Left lung (tissue), 10 donors: ENCODE results near the gene DLG2. TPM values are rescaled to one million over a fixed set of nuclear protein-coding genes. Genes with fewer than 3 reads are reported as not detected.

ENCODE experiments used
- ATAC-seq: fragments of 200-7000 bp; cut with Tn5 transposase; one replicate; pipeline ENCODE4 v1.9.1; 2020; ENCODE audit warnings: moderate library complexity
- DNase-seq, 4 donors: peaks; one replicate each; pipeline ENCODE4 v3.0.0-alpha.2; 2013 to 2020
- H3K27ac ChIP-seq, 2 donors: fragments of 200-600 bp; sonication (generic) in 1 of 2; one replicate each; pipeline versions ENCODE4 v1.5.0 to v1.8.0; 2020 to 2021
- H3K27me3 ChIP-seq, 2 donors: fragments of 200-600 bp; sonication (generic) in 1 of 2; one replicate each; pipeline versions ENCODE4 v1.5.0 to v1.8.0; 2020 to 2021
- H3K36me3 ChIP-seq, 2 donors: fragments of 200-600 bp; sonication (generic) in 1 of 2; one replicate each; pipeline versions ENCODE4 v1.5.0 to v1.8.0; 2020 to 2021
- H3K4me1 ChIP-seq, 2 donors: fragments of 200-600 bp; one replicate each; pipeline ENCODE4 v1.8.0; 2021
- H3K4me3 ChIP-seq, 2 donors: fragments of 200-600 bp; sonication (generic) in 1 of 2; one replicate each; pipeline versions ENCODE4 v1.5.0 to v1.8.0; 2020 to 2021; ENCODE audit warnings: mild to moderate bottlenecking in 1 of 2
- H3K9me3 ChIP-seq, 2 donors: fragments of 200-600 bp; sonication (generic) in 1 of 2; one replicate each; pipeline versions ENCODE4 v1.5.0 to v1.8.0; 2020 to 2021
- CTCF ChIP-seq, 2 donors: fragments of 200-600 bp; sonication (generic) in 1 of 2; IDR thresholded peaks; one replicate each; pipeline versions ENCODE4 v1.5.0 to v1.8.0; 2021; ENCODE audit warnings: antibody characterized with exemption in 2 of 2
- intact Hi-C, 2 donors: fragments of 100-400 bp; cut with DNase I; formaldehyde crosslinking; loops; one replicate each; pipeline versions ENCODE4 v1.11.2 to v1.14.2; 2022
- polyA plus RNA-seq, 6 donors: library from polyadenylated mRNA; unstranded; fragments of 120-200 nt; gene quantifications; one replicate each; pipeline ENCODE4 v1.2.1, GENCODE V29; 2013; ENCODE audit not compliant: insufficient read length in 6 of 6
- total RNA-seq, 2 donors: library from RNA; stranded (reverse); fragmentation: NEBNext Ultra II Directional; extraction: Animal tissue kit (Norgen Biotek cat#: 25700); gene quantifications; one replicate each; pipeline ENCODE4 v1.2.1, GENCODE V29; 2021
- donor health status: DM: no; HTN: yes; CAD: no.
- donor health status: DM: no; HTN: no; CAD: no.

Gene DLG2
- total and polyA plus RNA-seq, 8 donors, result 4.5 to 15.0 (median 8.6) TPM

- H3K9me3 ChIP-seq, result no peaks in the 10 kb centered on the region
- no peak for TF ChIP-seq CTCF (IDR thresholded peaks at IDR 0.05)
- H3K4me1 ChIP-seq, result no peaks in the 10 kb centered on the region
- H3K36me3 ChIP-seq, result no peaks in the 10 kb centered on the region
- no peaks in the 10 kb centered on the region for H3K27me3 ChIP-seq
- H3K27ac ChIP-seq, result no peak overlapping the region
- ATAC-seq (no peak), DNase-seq (no peak)
- intact Hi-C loops, result no loop called here
- no peak overlapping the region for H3K4me3 ChIP-seq
Observed at GRCh38 chr11:84144531-84144930, 1482.6 kb downstream of the DLG2 start.

DNA sequence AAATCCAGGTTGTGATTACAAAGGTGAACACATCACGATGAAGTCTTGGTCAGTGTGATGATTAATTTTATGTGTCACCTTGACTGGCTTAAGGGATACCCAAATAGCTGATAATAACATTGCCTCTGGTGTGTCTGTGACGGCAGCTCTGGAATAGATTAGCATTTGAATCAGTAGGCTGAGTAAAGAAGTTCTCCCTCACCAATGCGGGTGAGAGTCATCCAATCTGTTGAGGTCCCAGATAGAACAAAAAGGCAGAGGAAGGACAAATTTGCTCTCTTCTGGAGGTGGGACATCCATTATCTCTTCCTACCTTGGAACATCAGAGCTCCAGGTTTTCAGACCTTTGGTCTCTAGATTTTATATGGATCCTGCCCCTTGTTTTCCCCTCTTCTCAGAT is 1484.7 kb downstream of the DLG2 start:
- intact Hi-C loops, result no loop called here

DNA sequence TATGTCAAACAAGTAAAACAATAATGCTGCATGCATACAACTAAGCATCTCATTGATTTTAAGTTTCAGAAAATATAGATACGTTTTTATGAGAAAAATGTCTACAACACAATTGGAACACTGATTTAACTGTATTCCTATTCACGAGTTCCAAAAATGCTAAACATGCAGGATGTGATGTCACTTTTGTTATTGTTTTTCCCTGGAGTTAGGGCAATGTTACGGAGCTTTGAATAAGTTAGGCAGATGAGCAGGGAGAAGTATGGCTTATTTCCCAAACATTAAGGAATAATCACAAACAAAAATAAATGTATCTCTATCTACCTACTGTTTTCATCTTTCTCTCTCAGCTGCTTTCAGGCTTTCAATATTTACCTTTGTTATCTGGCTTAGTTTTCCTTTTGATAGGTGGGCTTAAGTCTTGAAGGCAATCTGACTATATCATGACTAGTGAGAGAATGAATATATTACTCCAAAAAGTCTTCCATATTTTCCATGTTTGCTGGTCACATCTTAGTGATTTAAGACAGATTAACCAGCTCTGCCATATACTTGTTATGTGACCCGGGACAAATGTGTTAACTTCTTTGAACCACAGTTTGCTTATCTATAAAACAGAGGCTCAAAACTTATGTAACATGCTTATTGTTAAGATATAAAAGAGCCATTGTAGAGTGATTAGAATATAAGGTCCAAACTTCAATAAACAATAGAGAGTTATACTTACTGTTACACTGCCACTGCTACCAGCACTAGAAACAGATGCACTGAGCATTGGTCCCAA is 1486.6 kb downstream of the DLG2 start:
- intact Hi-C loops, result no loop called here
- Histone ChIP-seq H3K4me3 (no peak overlapping the region), H3K9me3 (no peaks in the 10 kb centered on the region), H3K36me3 (no peaks in the 10 kb centered on the region), H3K27ac (no peak overlapping the region), H3K27me3 (no peaks in the 10 kb centered on the region), H3K4me1 (no peaks in the 10 kb centered on the region)
- DNase-seq (no peak), ATAC-seq (no peak)
- TF ChIP-seq CTCF (IDR thresholded peaks at IDR 0.05), result no peak

More for the DNA sequence above, 1484.7 kb downstream of the DLG2 start:
- H3K9me3 ChIP-seq, result no peaks in the 10 kb centered on the region
- H3K27me3 ChIP-seq, result no peaks in the 10 kb centered on the region
- no peaks in the 10 kb centered on the region for H3K4me1 ChIP-seq
- H3K4me3 ChIP-seq, result no peak overlapping the region
- H3K36me3 ChIP-seq, result no peaks in the 10 kb centered on the region
- no peak for TF ChIP-seq CTCF (IDR thresholded peaks at IDR 0.05)
- no peak overlapping the region for H3K27ac ChIP-seq
- ATAC-seq (no peak), DNase-seq (no peak)

GRCh38 chr11:84137960-84138359 is 1489.2 kb downstream of the DLG2 start:
- no peak for DNase-seq
- no peaks in the 10 kb centered on the region for H3K4me1 ChIP-seq
- no peak overlapping the region for H3K4me3 ChIP-seq
- no peak for ATAC-seq
- intact Hi-C loops, result no loop called here
- H3K36me3 ChIP-seq, result no peaks in the 10 kb centered on the region
- TF ChIP-seq CTCF (IDR thresholded peaks at IDR 0.05), result no peak
- H3K27ac ChIP-seq, result no peak overlapping the region
- no peaks in the 10 kb centered on the region for H3K9me3 ChIP-seq
- no peaks in the 10 kb centered on the region for H3K27me3 ChIP-seq

DNA sequence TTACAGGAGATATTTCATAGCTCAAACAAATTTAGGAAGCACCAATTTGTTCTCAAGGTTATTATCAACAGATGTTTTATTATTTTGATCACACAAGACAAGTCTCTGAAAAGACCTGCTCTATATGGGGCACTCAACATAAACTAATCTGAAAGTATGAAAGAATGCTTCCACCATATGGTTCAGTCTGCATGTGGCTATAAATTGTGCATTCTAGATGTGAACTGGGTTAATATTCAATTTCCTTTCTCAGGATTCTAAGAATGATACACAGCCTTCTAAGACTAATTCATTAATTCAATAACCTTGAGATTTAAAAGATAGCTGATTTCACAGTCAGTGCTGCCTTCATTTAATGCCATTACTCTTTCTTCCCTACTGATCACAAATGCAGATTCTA is 1489.6 kb downstream of the DLG2 start:
- Histone ChIP-seq H3K9me3 (no peaks in the 10 kb centered on the region), H3K27me3 (no peaks in the 10 kb centered on the region), H3K27ac (no peak overlapping the region), H3K4me1 (no peaks in the 10 kb centered on the region), H3K4me3 (no peak overlapping the region), H3K36me3 (no peaks in the 10 kb centered on the region)
- no peak for TF ChIP-seq CTCF (IDR thresholded peaks at IDR 0.05)
- intact Hi-C loops, result no loop called here
- DNase-seq, result no peak
- ATAC-seq, result no peak
